Hematopoietic multipotent progenitor cell treated with erythropoietin and hydrocortisone succinate and interleukin-3 and kit ligand, for 6 days (in vitro differentiated cells): ENCODE measurements around the gene HEXD.

Experiments used
- DNase-seq: peaks from one replicate; pipeline ENCODE4 v3.0.0-alpha.2; 2015

HEXD gene

GRCh38 chr17:82416264-82416663 lies 1.9 kb upstream of the HEXD start:
- no peak for DNase-seq

- peak; percentile 45 for DNase-seq
Measured at GRCh38 chr17:82416771-82417170, 1.4 kb upstream of the HEXD start.

- DNase-seq = peak; percentile 54
Measured at GRCh38 chr17:82419540-82419939, 1.4 kb downstream of the HEXD start.

- DNase-seq = peak; percentile 89
Measured at GRCh38 chr17:82424001-82424862, 6.1 kb downstream of the HEXD start.

- no peak for DNase-seq
Measured at GRCh38 chr17:82424863-82425159, 6.7 kb downstream of the HEXD start.

- no peak for DNase-seq
Measured at GRCh38 chr17:82428546-82428945, 10.4 kb downstream of the HEXD start.

- DNase-seq = no peak
Measured at GRCh38 chr17:82429824-82430223, 11.7 kb downstream of the HEXD start.

- DNase-seq = no peak
Measured at GRCh38 chr17:82432017-82432416, 13.9 kb downstream of the HEXD start.

GRCh38 chr17:82433560-82434215 lies 15.5 kb downstream of the HEXD start:
- no peak for DNase-seq

- DNase-seq = no peak
Measured at GRCh38 chr17:82434216-82434565, 16.0 kb downstream of the HEXD start.

- no peak for DNase-seq
Measured at GRCh38 chr17:82435103-82435502, 17.0 kb downstream of the HEXD start.

GRCh38 chr17:82435601-82436583 lies 17.7 kb downstream of the HEXD start:
- no peak for DNase-seq

GRCh38 chr17:82436601-82437324 lies 18.6 kb downstream of the HEXD start:
- DNase-seq = no peak

- DNase-seq = no peak
Measured at GRCh38 chr17:82437325-82437668, 19.1 kb downstream of the HEXD start.

- no peak for DNase-seq
Measured at GRCh38 chr17:82438401-82439193, 20.4 kb downstream of the HEXD start.

- DNase-seq = no peak
Measured at GRCh38 chr17:82439194-82439828, 21.2 kb downstream of the HEXD start.

- DNase-seq = no peak
Measured at GRCh38 chr17:82439829-82440365, 21.8 kb downstream of the HEXD start.

GRCh38 chr17:82440469-82440981 lies 22.4 kb downstream of the HEXD start:
- no peak for DNase-seq

GRCh38 chr17:82440991-82441627 lies 23.0 kb downstream of the HEXD start:
- DNase-seq = no peak

- no peak for DNase-seq
Measured at GRCh38 chr17:82441691-82442487, 23.7 kb downstream of the HEXD start.
